Osteoblast (primary cell): Measurements from ENCODE around the gene SUN1. TPM values are rescaled to one million over a fixed set of nuclear protein-coding genes. Genes with fewer than 3 reads are reported as not detected.

Experiments used
- DNase-seq: peaks from one replicate; pipeline ENCODE4 v3.0.0; 2011; ENCODE audit warnings: low spot score, mixed read lengths; ENCODE audit not compliant: insufficient read length; ENCODE audit errors: missing footprints
- H2AFZ ChIP-seq: 2 replicates; pipeline ENCODE4 v1.6.0; 2011; ENCODE audit warnings: mild to moderate bottlenecking, low read length
- H3K27ac ChIP-seq: 2 replicates; pipeline ENCODE4 v1.5.1; 2011; ENCODE audit warnings: mild to moderate bottlenecking, low read depth, low read length, moderate library complexity
- H3K27me3 ChIP-seq: 2 replicates; pipeline ENCODE4 v1.6.0; 2012; ENCODE audit warnings: mild to moderate bottlenecking, control low read depth, inconsistent platforms, low read length, moderate library complexity; ENCODE audit not compliant: insufficient read depth
- H3K36me3 ChIP-seq: 2 replicates; pipeline ENCODE4 v1.5.1; 2011; ENCODE audit warnings: mild to moderate bottlenecking, low read length, control low read depth, moderate library complexity; ENCODE audit not compliant: insufficient read depth
- H3K4me1 ChIP-seq: 2 replicates; pipeline ENCODE4 v1.5.1; 2011; ENCODE audit warnings: mild to moderate bottlenecking, low read length, control low read depth, moderate library complexity; ENCODE audit not compliant: insufficient read depth
- H3K4me2 ChIP-seq: 2 replicates; pipeline ENCODE4 v1.6.0; 2011; ENCODE audit warnings: mild to moderate bottlenecking, low read length; ENCODE audit not compliant: insufficient read depth
- H3K4me3 ChIP-seq: fragments of 200-600 bp; sonication (generic); 3 replicates; pipeline ENCODE4 v1.5.1; 2012; ENCODE audit warnings: mild to moderate bottlenecking, low read length, inconsistent platforms; ENCODE audit not compliant: insufficient read depth
- H3K79me2 ChIP-seq: 2 replicates; pipeline ENCODE4 v1.6.0; 2012; ENCODE audit warnings: mild to moderate bottlenecking, low read length, control low read depth, inconsistent platforms; ENCODE audit not compliant: insufficient read depth
- H3K9me3 ChIP-seq: 2 replicates; pipeline ENCODE4 v1.5.1; 2011; ENCODE audit warnings: low read depth, low read length, control low read depth
- H4K20me1 ChIP-seq: 2 replicates; pipeline ENCODE4 v1.6.0; 2012; ENCODE audit warnings: mild to moderate bottlenecking, low read length, control low read depth; ENCODE audit not compliant: insufficient read depth
- CTCF ChIP-seq: IDR thresholded peaks from 2 replicates; pipeline ENCODE4 v1.5.1; 2011; ENCODE audit warnings: mild to moderate bottlenecking, low read depth, low read length, moderate library complexity; ENCODE audit errors: extremely low read depth
- total RNA-seq: library from RNA; depleted of rRNA; stranded (reverse); fragments of >200 nt; gene quantifications from 2 replicates; pipeline ENCODE4 v1.2.3, GENCODE V29; 2012

Gene SUN1
- total RNA-seq, 1 donor, result 126 TPM

GRCh38 chr7:818031-818699 lies 14.1 kb upstream of the SUN1 start:
- TF ChIP-seq CTCF, result peak; percentile 24
- peaks cover 21% of the 10 kb centered on the region for H3K4me1 ChIP-seq
- H3K27me3 ChIP-seq, result no peaks in the 10 kb centered on the region
- H3K36me3 ChIP-seq, result peaks cover 4% of the 10 kb centered on the region
- H3K4me2 ChIP-seq, result peak overlapping the region; percentile 95
- no peaks in the 10 kb centered on the region for H3K9me3 ChIP-seq
- H2AFZ ChIP-seq, result no peak overlapping the region
- peaks cover 36% of the 10 kb centered on the region for H4K20me1 ChIP-seq
- H3K79me2 ChIP-seq, result peaks cover 66% of the 10 kb centered on the region
- H3K4me3 ChIP-seq, result no peak overlapping the region
- H3K27ac ChIP-seq, result no peak overlapping the region
- peak; percentile 89 for DNase-seq

- no peak overlapping the region for H2AFZ ChIP-seq
- peaks cover 7% of the 10 kb centered on the region for H3K36me3 ChIP-seq
- H3K4me3 ChIP-seq, result no peak overlapping the region
- H3K27me3 ChIP-seq, result no peaks in the 10 kb centered on the region
- no peak for DNase-seq
- H3K27ac ChIP-seq, result no peak overlapping the region
- no peaks in the 10 kb centered on the region for H3K9me3 ChIP-seq
- H4K20me1 ChIP-seq, result peaks cover 44% of the 10 kb centered on the region
- no peak for TF ChIP-seq CTCF
- peaks cover 15% of the 10 kb centered on the region for H3K4me1 ChIP-seq
- H3K4me2 ChIP-seq, result no peak overlapping the region
- H3K79me2 ChIP-seq, result peaks cover 84% of the 10 kb centered on the region
These were observed 11.9 kb upstream of the SUN1 start for GRCh38 chr7:820341-820740.

DNA sequence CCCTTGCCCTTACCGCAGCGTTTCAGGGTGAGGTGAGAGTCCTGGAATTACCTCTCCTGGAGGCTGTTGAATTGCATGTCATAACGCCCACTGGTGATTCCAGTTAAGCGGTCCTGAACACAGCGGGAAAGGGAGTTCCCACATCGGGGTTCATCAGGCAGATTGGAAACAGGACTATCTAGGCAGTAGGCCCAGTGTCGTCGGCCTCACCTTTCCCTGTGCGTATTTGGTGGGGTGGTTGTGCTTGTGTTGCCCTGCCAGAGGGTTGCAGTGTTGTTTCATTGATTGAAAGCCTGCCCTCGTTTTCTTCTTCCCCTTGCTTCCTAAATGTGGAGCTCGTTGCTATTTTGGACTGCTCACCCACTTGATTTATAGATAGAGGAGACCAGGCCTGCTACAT lies 10.6 kb upstream of the SUN1 start:
- no peaks in the 10 kb centered on the region for H3K27me3 ChIP-seq
- H3K27ac ChIP-seq, result no peak overlapping the region
- no peak for DNase-seq
- peaks cover 7% of the 10 kb centered on the region for H3K36me3 ChIP-seq
- H3K4me2 ChIP-seq, result no peak overlapping the region
- H4K20me1 ChIP-seq, result peaks cover 44% of the 10 kb centered on the region
- peaks cover 95% of the 10 kb centered on the region for H3K79me2 ChIP-seq
- H3K4me1 ChIP-seq, result peaks cover 21% of the 10 kb centered on the region
- H2AFZ ChIP-seq, result no peak overlapping the region
- TF ChIP-seq CTCF, result no peak
- no peak overlapping the region for H3K4me3 ChIP-seq
- no peaks in the 10 kb centered on the region for H3K9me3 ChIP-seq

DNA sequence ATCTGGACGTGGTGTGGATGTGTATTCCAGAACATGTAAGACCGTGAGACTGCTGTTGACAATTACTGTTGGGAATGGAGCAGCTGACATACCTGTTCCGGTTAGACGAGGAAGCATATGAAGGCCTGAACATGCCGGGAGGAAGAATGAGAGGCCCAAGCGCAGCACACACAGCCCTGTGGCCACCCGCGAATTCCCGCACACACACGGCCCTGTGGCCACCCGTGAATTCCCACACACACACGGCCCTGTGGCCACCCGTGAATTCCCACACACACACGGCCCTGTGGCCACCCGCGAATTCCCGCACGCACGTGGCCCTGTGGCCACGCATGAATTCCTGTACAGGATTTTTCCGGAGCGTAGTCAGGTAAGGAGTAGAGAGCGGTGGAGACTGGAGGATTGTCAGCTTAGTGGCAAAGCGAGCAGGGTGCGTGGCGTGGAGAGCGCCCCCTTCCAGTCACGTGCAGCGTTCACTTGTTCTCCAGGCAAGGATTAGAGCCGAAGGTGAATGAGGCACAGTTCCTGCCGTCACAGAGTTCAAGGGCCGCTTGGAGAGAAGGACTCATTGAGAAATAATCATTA lies 9.5 kb upstream of the SUN1 start:
- H3K4me3 ChIP-seq, result no peak overlapping the region
- peaks cover 15% of the 10 kb centered on the region for H3K4me1 ChIP-seq
- H3K27ac ChIP-seq, result no peak overlapping the region
- no peak overlapping the region for H3K4me2 ChIP-seq
- peaks cover 35% of the 10 kb centered on the region for H4K20me1 ChIP-seq
- H2AFZ ChIP-seq, result no peak overlapping the region
- DNase-seq, result no peak
- peaks cover 7% of the 10 kb centered on the region for H3K36me3 ChIP-seq
- peaks cover 95% of the 10 kb centered on the region for H3K79me2 ChIP-seq
- no peak for TF ChIP-seq CTCF
- no peaks in the 10 kb centered on the region for H3K9me3 ChIP-seq
- no peaks in the 10 kb centered on the region for H3K27me3 ChIP-seq
